Retinal pigment epithelial cell (primary cell): ENCODE results near the gene SLC6A13.

ENCODE experiments used
- DNase-seq: peaks from one replicate; pipeline ENCODE4 v3.0.0-alpha.2; 2010; ENCODE audit warnings: low read depth
- H3K4me3 ChIP-seq: 2 replicates; pipeline ENCODE4 v1.5.1; 2011; ENCODE audit warnings: mild to moderate bottlenecking, low read length, control low read depth, moderate library complexity
- TF ChIP-seq, protein P1 (sequence below): conservative IDR thresholded peaks from 2 replicates; pipeline ENCODE4 v1.5.1; 2011; ENCODE audit warnings: low read depth, low read length, control low read depth, inconsistent platforms

SLC6A13 gene

DNA sequence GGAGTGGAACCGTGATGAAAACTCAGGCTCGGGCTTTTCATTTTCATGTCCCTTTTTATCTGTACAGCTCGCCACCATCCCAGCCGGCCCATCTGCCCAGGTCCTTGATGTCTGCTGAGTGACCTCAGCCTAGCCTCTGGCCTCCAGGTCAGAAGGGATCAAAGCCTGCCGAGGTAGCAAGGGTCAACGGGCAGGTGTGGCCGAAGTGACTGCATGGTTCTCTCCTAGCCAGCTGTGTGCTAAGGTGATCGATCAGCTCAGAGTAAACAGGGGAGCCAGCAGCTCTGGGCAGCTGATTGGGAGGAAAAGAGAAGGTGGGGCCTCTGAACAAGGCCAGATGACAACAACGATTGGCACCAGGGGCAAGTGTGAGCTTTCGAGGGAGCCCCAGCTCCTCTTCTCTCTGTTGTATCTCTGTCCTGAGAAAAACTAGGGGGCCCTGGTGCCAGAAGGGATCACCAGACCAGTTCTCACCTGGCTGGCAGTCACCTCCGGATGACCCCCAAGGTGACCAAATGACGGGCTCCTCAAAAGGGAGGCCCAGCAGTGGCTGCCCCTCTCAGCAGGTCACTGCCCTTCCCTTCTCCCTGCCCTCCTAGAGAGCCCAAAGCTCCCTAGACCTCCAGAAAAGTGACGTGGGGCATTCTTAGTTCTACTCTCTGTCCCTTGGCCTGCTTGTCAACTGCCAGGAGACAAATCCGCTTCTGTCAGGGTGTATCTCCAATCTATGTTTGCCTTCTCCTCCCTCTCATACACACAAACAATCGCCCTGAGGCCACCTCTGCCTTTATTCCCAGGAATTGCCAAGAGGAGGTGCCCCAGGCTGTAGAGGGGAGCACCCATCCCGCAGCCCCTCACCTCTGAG lies 52.1 kb downstream of the SLC6A13 start:
- DNase-seq, result no peak
- H3K4me3 ChIP-seq, result no peak overlapping the region
- TF ChIP-seq, protein P1, sequence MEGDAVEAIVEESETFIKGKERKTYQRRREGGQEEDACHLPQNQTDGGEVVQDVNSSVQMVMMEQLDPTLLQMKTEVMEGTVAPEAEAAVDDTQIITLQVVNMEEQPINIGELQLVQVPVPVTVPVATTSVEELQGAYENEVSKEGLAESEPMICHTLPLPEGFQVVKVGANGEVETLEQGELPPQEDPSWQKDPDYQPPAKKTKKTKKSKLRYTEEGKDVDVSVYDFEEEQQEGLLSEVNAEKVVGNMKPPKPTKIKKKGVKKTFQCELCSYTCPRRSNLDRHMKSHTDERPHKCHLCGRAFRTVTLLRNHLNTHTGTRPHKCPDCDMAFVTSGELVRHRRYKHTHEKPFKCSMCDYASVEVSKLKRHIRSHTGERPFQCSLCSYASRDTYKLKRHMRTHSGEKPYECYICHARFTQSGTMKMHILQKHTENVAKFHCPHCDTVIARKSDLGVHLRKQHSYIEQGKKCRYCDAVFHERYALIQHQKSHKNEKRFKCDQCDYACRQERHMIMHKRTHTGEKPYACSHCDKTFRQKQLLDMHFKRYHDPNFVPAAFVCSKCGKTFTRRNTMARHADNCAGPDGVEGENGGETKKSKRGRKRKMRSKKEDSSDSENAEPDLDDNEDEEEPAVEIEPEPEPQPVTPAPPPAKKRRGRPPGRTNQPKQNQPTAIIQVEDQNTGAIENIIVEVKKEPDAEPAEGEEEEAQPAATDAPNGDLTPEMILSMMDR, result no peak

DNA sequence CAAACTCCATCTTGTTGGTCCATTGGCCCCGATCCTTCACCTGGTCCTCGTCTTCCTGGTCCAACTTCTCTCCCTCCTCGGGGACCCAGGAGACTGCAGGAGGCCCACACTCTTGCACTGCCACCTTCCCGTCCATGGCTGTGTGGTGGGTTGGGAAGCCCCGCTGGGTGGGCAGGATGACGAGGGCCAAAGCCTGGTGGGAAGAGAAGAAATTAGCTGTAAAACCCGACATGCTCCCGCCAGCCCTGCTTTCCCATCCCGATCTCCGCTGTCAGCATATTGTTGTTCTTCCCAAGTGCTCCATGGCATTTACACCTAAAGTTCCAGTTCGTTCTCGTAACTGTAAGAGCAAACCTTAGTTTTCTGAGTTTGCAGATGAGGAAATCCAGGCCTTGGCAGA lies 52.8 kb downstream of the SLC6A13 start:
- no peak for DNase-seq
- H3K4me3 ChIP-seq, result no peak overlapping the region
- TF ChIP-seq, protein P1, result no peak

DNA sequence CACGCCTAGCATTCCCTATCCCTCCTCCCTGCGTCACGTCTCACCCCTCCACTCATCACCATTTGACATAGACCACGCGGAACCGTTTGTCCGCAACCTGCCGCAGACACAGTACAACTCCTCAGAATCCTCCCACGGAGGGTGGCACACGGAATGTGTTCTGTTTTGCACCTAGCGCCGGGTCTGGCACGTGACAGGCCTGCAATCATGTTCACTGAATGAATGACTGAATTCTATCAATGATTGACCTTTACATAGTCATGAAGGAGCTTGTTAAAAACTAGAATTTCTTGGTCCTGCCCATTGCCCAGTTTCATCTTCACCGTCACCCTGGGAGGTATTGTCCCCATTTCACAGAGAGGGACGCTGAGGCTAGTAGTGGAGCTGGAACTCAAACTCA lies 53.4 kb downstream of the SLC6A13 start:
- H3K4me3 ChIP-seq, result no peak overlapping the region
- TF ChIP-seq, protein P1, result no peak
- no peak for DNase-seq

DNA sequence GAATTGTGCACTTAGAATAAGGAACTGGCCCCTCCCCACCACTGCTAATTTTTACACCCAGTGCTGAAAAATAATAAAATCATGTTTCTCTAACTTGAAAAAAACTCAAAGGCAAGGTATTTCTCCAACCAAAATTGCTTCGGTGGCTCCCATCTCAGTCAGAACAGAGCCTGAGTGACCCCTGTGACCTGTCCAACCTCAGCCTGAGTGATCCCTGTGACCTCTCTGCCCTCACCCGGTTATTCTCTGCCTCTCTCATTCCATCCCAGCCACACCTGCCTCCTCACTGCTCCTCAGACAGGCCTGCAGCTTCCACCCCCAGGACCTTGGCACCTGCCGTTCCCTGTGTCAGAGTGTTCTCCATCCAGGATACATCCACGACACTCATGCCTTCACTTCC lies 53.8 kb downstream of the SLC6A13 start:
- DNase-seq, result no peak
- H3K4me3 ChIP-seq, result no peak overlapping the region
- TF ChIP-seq, protein P1, result no peak

DNA sequence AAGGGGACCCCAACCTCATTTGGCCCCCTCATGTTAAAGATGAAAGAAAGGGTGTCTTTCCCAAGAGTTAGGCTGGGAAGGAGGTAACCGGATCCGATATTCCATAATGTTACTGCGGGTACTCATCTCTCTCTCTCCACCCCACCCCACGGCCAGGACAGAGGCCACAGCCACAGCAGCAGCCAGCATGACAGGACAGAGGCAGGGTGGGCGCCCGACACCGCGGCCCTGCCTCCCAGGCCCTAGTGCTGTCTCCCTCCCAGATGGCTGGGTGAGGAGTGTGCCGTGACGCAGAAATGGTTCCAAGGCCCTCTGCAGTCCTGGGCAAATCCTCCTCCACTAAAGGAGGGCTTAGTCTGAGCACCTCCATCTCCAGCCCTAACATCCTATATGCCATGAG lies 54.8 kb downstream of the SLC6A13 start:
- no peak overlapping the region for H3K4me3 ChIP-seq
- TF ChIP-seq, protein P1, result no peak
- no peak for DNase-seq

DNA sequence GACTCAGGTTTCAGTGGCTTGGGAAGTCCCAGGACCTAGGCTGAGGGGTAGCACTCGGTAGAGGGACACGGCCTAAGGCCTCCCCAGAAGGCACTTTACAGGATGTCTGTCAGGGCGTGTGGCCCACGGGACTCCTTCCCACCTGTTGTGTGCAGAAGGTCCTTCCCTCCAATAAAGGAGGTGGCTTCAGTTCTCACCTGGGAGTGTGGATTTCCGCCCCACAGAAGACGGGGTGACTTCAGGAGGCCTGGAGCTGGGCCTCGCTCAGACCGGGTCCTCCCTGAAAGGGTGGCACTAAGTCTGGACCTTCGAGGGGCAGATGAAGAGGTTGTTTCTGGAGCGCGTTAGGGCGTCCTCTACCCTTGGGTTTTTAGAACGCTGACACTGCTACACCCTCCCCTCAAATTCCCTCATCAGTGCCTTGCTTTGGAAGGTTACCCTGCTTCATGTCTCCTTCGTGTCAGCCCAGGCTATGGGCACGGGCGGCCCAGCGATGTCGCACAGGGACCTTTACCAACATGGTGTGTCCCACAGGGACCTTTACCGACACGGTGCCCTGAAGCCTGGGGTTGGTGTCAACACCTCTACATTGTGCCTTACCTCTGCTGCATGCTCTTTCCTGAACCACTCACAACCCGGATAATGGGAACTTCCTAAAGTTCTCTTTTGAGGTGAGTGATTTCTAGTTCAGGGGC lies 55.7 kb downstream of the SLC6A13 start:
- TF ChIP-seq, protein P1, result no peak
- no peak overlapping the region for H3K4me3 ChIP-seq
- no peak for DNase-seq
